ENCODE results near the gene NELFCD.

DNA sequence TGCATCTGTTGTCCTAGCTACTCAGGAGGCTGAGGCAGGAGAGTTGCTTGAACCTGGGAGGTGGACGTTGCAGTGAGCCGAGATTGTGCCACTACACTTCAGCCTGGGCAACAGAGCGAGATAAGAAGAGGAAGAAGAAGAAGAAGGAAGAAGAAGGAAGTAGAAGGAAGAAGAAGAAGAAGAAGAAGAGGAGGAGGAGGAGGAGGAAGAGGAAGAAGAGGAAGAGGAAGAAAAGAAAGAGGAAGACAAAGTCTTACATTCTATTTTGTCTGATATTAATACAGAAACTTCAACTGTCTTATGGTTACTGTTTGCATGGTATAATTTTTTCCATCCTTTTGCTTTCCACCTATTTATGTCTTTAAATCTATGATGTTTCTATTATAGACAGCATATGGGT lies 7.2 kb upstream of the NELFCD start:
- TF ChIP-seq POLR2A (IDR thresholded peaks at IDR 0.05) = no peak
- TF ChIP-seq, protein P1, sequence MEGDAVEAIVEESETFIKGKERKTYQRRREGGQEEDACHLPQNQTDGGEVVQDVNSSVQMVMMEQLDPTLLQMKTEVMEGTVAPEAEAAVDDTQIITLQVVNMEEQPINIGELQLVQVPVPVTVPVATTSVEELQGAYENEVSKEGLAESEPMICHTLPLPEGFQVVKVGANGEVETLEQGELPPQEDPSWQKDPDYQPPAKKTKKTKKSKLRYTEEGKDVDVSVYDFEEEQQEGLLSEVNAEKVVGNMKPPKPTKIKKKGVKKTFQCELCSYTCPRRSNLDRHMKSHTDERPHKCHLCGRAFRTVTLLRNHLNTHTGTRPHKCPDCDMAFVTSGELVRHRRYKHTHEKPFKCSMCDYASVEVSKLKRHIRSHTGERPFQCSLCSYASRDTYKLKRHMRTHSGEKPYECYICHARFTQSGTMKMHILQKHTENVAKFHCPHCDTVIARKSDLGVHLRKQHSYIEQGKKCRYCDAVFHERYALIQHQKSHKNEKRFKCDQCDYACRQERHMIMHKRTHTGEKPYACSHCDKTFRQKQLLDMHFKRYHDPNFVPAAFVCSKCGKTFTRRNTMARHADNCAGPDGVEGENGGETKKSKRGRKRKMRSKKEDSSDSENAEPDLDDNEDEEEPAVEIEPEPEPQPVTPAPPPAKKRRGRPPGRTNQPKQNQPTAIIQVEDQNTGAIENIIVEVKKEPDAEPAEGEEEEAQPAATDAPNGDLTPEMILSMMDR (IDR thresholded peaks at IDR 0.05) = no peak

Measured in thyroid gland (tissue), 4 donors.